Epidermal melanocyte (primary cell): Measurements from ENCODE around the gene CCDC82.

ENCODE experiments used
- DNase-seq: peaks from one replicate; pipeline ENCODE4 v3.0.0; 2011; ENCODE audit warnings: low spot score; ENCODE audit not compliant: insufficient read length

Gene CCDC82

GRCh38 chr11:96306933-96307775 is 82.6 kb downstream of the CCDC82 start:
- DNase-seq: peak; percentile 58

GRCh38 chr11:96306600-96306932 is 83.1 kb downstream of the CCDC82 start:
- DNase-seq: no peak

GRCh38 chr11:96306071-96306470 is 83.6 kb downstream of the CCDC82 start:
- DNase-seq: no peak

- no peak for DNase-seq
Observed at GRCh38 chr11:96303980-96304379, 85.7 kb downstream of the CCDC82 start.

- DNase-seq: no peak
Observed at GRCh38 chr11:96303064-96303463, 86.6 kb downstream of the CCDC82 start.
